ENCODE results near the gene BAZ1B.
"Not testable (repeated sequence)": the region's sequence is repeated elsewhere in the genome, so short reads cannot be mapped to it uniquely, and the experiment has no call there.

Gene BAZ1B

DNA sequence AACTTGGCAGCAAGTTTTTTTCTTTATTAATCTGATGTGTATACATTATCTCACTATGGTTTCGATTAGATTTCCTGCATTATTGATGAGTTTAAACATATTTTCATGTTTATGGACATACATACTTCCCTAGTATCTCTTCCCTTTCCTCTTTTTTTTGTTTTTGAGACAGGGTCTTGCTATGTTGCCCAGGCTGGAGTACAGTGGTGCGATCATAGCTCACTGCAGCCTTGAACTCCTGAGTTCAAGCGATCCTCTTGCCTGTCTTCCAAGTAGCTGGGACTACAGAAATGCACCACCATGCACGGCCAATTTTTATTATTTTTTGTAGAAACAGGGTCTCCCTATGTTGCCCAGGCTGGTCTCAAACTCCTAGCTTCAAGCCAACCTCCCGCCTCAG lies 18.9 kb downstream of the BAZ1B start:
- DNase-seq (ENCODE audit: low read depth in 2 of 2), result no peak

DNA sequence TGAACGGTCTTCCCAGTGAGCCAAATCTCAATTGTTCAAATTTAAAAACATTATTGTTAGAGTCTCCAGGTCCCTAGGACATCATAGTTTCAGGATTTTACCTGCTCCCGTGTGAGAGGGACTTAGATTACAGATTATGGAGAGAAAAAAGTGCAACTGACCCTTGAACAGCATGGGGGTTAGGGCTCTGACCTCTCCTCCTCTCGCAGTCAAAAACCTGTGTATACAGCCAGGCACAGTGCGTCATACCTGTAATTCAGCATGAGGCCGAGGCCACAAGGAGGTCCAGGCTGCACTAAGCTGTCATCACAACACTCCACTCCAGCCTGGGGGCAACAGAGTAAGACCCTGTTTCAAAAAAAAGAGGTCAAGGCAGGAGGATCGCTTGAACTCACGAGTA lies 25.5 kb downstream of the BAZ1B start:
- DNase-seq (ENCODE audit: low read depth in 2 of 2), result no peak

DNA sequence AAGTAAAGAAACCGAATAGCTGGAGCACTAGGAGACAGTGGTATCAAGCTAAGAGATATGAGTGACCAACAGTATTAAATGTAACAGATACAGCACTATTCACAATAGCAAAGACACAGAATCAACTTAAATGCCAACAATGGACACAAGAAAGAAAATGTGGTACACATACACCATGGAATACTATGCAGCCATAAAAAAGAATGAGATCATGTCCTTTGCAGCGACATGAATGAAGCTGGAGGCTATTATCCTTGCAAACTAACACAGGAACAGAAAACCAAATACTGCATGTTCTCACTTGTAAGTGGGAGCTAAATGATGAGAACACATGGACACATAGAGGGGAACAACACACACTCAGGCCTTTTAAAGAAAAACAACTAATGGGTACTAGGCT lies 26.6 kb downstream of the BAZ1B start:
- DNase-seq (ENCODE audit: low read depth in 2 of 2), result not testable (repeated sequence)

DNA sequence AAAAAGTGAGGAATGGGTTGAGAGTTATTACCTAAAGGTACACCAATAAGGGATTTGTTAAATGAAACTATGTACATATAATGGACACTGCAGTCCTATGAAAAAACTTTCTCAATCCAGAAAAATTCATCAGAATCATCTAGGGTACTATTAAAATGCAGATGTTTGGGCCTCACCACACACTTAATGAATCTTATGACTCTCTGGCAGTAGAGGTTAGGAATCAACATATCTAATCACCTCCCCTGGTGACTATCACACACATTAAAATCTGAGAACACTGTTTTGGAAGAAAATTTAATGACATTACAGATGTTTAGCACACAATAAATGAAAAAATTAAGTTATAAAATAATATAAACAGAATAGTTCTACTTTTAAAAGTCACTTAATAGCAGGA lies 32.1 kb downstream of the BAZ1B start:
- no peak for DNase-seq (ENCODE audit: low read depth in 2 of 2)

DNA sequence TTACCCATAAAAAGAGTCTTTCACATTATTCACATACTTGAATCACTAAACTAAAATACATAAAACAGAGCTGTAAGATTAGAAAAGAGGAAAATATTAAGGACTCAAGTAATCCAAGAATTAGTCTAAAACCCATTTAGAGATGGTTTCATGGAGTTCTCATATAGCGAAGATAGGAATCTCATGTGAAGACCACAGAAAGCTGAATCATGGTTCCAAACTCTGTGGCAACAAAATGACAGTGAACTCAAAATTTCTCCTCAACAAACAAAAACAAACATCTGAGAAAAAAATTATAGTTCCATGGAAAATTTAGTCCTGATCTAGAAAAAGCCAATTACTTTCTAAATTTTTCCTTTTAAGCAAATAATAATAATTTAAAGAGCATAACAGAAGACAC lies 34.6 kb downstream of the BAZ1B start:
- no peak for DNase-seq (ENCODE audit: low read depth in 2 of 2)

DNA sequence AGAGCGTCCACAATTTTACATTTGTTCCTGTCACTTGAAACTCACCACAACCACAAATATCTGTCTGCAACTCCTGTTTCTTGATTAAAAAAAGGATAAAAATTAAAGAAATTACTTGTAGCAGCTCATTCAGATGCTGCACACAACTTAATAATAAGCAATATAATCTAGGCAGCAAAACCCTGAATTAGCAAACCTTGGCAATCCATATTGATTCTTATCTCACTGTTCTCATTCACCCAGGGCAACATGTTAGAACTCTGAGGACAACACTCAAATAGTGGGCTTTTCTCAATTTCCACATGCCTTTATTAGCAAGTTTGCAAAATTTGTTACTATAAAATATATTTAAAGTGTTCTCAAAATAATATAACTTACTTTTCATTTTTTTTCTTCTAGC lies 38.9 kb downstream of the BAZ1B start:
- DNase-seq (ENCODE audit: low read depth in 2 of 2), result no peak

DNA sequence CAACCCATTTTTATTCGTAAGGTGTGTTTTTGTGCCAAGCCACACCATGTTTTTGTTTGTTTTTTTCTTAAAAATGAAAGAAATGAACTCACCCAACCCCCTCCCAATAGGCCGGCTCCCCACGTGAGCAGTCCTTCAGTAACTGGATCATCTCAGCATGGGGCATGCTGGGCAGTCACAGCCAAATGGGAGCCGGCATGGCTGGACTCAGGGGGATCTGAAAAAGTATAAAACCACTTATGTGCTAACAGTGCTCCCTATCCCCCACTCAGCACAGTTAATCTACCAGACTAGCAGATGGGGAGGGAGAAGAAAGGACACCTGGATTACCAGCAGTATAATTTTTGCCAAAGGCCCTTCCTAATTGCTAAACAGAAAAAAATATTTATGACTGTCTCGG lies 39.3 kb downstream of the BAZ1B start:
- DNase-seq (ENCODE audit: low read depth in 2 of 2), result no peak

DNA sequence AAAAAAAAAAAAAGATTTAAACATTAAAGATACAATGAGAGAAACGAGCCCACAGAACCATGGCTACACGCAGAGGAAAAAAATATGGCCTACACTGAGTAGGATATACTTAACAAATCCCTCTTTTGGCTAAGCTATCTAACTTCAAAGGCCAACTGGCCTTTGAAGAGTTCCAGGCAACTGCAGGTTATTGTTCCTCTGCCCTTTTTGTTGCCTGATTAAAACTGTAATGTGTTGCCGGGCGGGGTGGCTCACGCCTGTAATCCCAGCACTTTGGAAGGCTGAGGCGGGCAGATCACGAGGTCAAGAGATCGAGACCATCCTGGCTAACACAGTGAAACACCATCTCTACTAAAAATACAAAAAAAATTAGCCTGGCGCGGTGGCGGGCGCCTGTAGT lies 40.6 kb downstream of the BAZ1B start:
- not testable (repeated sequence) for DNase-seq (ENCODE audit: low read depth in 2 of 2)

DNA sequence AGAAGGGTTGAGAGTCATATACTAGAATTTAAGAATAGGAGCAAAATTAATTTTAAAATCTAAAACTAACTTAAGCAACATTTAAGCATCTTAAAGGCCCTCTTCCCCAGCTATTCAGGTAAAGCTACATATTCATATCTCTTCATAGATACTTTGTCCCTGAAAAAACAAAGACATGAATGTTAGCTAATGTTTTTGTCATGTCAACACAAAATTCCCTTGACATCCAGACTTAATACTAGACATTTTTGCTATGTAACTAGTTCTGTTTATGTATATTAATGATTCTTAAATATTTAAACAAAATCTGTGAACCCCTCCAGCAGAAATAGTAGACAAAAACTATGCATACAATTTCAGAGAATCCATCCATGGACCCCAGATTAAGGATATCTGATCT lies 43.5 kb downstream of the BAZ1B start:
- DNase-seq (ENCODE audit: low read depth in 2 of 2), result no peak

DNA sequence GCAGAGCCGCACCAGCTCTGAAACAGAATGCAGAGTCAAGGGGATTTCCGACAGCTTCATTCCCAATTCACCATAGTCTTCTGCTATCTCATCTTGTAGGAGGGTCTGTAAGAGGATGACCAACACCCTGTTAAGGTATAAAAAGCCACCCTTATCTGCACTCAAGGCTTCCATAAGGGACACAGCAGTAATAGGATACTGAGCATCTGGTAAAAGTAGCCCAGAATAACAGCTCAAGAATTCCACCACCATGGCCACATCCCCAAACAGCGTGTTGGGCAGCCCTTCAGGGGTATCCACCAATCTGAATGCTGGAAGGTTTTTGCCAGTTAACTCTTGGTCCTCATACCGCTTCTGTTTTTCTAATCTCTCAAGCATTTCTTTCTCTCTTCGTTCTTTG lies 44.7 kb downstream of the BAZ1B start:
- no peak for DNase-seq (ENCODE audit: low read depth in 2 of 2)

DNA sequence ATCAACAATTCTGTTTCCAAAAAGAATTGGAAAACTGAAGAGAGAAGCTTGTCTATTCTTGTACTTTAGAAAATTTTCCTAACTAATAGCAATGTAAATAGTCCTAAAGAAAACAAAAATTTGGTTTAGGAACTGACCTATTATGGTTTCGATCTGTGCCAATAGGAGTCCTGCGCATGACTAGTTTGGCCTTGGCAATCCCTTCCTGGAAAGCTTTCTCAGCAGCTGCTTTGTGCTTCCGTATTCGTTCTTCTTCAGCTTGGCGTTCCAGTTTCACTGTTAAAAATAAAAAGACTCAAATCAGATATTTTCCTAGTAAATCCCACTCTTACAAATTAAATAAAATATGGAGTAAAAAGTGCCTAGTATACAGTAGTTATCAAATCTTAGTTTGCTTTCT lies 51.9 kb downstream of the BAZ1B start:
- DNase-seq (ENCODE audit: low read depth in 2 of 2), result no peak

DNA sequence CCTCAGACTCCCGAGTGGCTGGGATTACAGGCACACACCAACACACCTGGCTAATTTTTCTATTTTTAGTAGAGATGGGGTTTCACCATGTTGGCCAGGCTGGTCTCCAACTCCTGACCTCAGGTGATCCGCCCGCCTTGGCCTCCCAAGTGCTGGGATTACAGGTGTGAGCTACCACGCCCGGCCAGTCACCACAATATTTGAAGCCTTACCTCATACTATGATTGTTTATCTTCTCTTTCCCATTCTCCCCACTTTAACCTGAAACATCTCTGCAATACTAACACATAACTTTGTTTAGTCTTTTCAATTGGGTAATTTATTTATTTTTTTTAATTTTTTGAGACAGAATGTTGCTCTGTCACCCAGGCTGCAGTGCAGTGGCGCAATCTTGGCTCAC lies 55.0 kb downstream of the BAZ1B start:
- not testable (repeated sequence) for DNase-seq (ENCODE audit: low read depth in 2 of 2)

DNA sequence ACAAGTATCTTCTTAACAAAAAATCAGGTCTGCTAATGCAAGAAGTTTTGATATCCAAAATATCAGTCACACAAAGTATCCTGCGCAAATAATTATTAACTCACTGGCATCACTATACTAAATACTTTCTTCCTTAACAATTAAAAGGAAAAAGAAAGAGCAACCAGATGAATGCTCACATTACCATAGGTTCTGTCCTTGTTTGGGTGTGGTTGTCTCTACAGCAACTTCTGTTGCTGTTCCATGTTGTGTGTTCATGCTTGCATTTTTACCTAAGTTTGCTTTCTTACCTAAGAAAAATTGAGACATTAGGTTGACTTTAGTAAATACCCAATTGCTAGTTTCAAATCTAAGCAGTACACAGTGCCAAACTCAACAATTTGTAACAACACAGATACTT lies 56.0 kb downstream of the BAZ1B start:
- no peak for DNase-seq (ENCODE audit: low read depth in 2 of 2)

DNA sequence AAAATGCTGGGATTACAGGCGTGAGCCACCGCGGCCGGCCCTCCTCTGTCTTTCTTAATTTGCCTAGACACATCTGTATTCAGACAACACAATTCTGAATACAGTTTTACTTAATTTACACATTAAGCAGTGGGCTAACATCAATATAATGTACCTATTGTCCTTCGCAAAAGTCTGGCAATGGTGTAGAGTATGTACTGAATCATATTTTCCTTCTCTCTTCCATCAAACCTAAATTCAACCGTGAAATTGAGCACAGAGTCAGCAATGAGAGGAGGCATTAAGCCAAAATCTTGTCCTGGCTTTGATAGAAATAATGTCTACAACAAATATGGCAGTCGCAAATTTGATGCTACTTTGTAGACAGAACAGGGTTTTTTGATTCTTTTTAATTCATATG lies 58.1 kb downstream of the BAZ1B start:
- DNase-seq (ENCODE audit: low read depth in 2 of 2), result no peak

DNA sequence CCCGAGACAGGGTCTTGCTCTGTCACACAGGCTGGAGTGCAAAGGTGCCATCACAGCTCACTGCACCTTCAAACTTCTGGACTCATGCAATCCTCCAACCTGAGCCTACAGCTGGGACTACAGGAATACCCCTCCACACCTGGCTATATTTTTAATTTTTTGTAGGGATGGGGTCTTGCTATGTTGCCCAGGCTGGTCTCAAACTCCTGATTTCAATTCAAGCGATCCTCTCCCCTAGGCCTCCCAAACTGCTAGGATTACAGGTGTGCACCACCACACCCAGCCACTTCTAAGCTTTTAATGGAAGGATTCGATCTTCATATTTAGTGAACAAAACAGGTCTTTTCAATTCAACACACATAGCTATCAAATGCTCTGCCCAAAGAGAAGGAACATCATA lies 58.8 kb downstream of the BAZ1B start:
- DNase-seq (ENCODE audit: low read depth in 2 of 2), result no peak

DNA sequence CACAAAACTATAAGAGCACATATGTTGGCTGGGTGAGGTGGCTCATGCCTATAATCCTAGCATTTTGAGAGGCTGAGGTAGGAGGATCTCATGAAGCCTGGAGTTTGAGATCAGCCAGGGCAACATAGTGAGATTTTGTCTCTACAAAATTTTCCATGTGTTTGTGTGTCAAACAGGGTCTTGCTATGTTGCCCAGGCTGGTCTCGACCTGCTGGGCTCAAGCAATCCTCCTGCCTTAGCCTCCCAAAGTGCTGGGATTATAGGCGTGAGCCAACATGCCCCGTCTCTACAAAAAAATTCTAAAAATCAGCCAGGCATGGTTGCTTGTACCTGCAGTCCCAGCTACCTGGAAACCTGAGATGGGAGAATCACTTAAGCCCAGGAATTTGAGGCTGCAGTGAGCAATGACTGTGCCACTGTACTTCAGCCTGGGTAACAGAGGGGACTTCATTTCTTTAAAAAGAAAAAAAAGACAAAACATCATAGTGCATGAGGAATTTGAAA lies 60.3 kb downstream of the BAZ1B start:
- DNase-seq (ENCODE audit: low read depth in 2 of 2), result no peak

DNA sequence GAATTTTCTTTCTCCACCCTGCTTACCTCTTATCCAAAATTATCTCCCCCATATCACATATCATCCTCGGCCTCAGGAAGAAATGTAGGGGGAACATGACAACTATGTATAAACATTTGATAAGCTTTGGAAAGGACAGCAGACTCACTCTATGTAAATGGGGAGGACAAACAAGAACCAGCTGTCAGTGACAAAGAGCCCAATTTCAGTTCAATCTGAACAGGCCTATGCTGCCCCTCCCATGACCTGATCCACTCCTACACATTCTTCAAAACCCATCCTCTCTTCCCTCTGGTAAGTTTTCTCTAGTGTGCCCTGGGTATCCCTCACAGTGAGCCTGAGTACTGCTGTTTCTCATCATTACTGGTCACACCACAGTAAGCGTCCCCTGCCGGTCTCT lies 67.7 kb downstream of the BAZ1B start:
- DNase-seq (ENCODE audit: low read depth in 2 of 2), result no peak

DNA sequence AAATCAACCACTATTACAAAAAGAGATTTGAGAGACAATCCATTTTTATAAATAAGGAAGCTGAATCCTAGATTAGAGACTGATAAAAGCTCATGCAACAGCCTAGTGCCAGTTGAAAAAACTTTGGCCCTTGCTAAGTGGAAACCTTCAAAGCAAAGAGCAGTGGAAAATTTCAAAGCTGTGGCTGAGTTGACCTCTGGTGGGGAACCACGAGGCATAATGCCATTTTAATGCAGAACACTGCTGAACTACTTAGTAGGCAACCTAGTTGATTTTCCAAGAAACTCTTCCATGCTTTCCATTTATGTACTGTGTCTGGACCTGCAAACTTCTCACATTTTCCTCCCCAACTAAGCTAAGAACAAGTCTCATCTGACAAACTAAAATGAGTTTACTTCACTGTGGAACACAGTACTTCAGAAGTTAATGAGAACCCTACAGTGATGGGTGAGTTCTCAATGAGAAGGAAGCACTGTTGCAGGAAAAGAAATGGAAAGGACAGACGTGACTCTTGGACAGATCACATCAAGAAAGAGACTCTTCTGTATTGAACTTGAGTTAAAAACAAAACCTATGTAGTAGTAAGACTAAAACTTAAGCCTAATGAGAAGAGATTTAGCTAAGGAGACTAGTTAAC lies 69.0 kb downstream of the BAZ1B start:
- DNase-seq (ENCODE audit: low read depth in 2 of 2), result no peak

DNA sequence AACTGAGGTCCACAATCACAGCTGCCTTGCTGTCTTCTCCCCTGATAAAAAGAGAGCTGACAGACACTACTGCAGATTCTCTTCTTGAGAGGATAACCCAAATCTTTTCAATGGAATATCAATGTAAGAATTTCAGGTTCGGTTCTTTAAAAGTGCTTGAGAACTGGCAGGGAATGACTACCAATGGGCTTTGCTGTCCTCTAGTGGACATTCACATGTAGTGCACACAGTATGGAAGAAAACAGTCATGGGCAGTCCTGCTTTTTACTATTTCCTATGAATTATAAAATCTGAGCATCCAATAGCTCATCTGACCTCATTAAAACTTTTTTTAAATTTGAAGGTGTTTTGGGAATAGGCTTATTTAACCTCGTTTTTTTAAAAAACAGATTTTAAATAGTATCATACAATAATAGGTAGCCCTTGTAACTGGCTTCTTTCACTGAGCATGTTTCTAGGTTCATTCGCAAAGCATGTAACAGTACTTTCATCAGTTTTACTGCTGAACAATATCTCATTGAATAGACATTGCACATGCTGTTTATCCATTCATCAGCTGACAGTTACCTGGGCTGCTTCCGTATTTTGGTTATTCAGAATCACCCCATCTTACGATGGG lies 70.2 kb downstream of the BAZ1B start:
- peak in 1 of 2 donors; percentile 23 for DNase-seq (ENCODE audit: low read depth in 2 of 2)

DNA sequence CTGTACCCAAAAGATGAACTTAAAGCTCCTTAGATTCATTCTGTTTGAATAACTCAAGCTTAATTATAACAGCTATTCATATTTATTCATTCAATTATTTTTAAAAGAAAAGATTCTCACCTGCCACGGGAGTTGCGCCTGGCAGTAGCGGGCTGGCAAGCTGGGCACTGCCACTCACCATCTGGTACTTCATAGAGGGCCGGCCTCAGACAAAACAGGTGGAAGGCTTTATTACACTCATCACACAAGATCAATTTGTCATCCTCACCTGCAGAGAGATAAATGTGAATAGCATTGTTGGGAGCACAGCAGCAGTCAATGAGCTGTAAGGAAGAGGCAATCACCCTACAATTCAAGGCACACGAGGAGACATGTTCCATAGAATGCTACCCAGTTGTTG lies 72.7 kb downstream of the BAZ1B start:
- DNase-seq (ENCODE audit: low read depth in 2 of 2), result no peak

DNA sequence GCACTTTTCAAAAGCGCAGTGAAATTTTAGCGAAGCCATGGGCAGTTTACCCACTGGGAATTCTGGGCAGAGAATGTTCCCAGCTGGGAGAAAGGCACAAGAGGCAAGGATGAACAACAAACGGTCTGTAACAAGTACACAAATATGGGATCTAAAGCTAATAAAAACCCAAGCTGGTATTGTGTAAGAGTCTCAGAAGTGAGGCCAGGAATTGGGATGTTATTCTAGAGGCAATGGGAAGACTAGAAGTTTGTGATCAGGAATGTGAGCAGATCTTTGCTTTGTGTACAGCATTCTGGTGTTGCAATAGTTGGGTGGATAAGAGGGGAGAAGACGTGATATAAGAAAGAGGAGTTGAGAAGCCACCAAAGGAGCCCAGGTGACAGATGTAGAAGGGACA lies 73.5 kb downstream of the BAZ1B start:
- DNase-seq (ENCODE audit: low read depth in 2 of 2), result no peak

DNA sequence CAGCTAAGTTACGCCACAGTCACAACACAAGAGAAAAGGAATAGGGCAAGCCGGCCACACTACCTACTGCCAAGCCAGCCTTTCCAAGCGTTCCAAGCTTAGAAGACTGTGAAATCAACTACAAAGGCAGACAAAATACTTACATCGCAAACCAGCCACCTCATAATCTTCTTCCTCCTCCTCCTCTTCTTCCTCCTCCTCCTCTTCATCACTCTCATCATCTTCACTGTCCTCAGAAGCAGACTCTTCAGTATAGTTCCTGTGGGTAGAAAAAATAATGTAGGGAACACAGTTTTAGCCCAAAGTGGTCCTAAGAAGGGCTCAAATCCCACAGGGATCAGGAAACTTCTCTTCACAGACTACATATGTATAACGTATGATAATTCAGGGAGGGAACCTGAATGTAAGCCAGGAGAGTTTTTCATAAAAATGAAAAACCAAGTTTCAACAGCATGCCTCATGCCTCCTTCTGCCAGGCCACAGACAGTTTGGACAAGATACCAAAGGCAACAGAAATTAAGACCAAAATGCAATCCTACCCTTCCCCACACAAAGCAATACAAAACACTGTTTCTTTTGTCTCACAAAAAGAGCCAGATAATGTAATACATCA lies 74.9 kb downstream of the BAZ1B start:
- DNase-seq (ENCODE audit: low read depth in 2 of 2), result no peak

DNA sequence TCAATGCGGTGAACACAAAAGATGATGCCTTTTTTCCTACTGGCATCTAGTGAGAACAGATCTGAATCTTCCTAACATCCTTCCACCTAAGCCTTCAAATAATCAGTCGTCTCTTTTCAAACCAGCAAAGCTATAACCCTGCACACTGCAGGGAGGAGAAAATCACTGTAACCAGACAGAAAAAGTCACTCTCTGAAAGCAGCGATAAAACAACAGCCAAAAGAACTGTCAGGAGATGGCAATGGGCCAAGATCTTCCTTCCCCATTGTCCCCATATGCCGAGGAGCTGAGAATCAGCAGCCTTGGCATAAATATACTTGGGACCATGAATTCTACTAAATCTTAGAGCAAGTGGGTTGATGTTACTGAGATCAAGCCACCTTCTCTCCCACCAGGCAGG lies 75.4 kb downstream of the BAZ1B start:
- no peak for DNase-seq (ENCODE audit: low read depth in 2 of 2)
